PC-9 (cell line): ENCODE results near the gene PLEKHG2. TPM values are rescaled to one million over a fixed set of nuclear protein-coding genes. Genes with fewer than 3 reads are reported as not detected.

ENCODE experiments used
- BruUV-seq: library from RNA; stranded (reverse); fragments of 400-500 nt; replicated peaks from 2 replicates; lab custom pipeline; 2021; lab: Mats Ljungman, UMichigan
- CTCF ChIA-PET: fragments of 300-600 bp; sonication (Branson Sonifier 250); formaldehyde crosslinking; loops from one replicate; lab custom pipeline; 2022; ENCODE audit warnings: antibody characterized with exemption; lab: Charles Lee
- POLR2A ChIA-PET: fragments of 300-600 bp; sonication (Branson Sonifier 250); formaldehyde crosslinking; loops from one replicate; lab custom pipeline; 2022; ENCODE audit warnings: antibody characterized with exemption; ENCODE audit not compliant: unreplicated experiment; lab: Charles Lee
- DNase-seq, 2 experiments: peaks; one replicate each; pipeline versions ENCODE4 v3.0.0 to v3.0.0-alpha.2; 2015 to 2022; ENCODE audit warnings: mixed read lengths in 1 of 2
- H2AFZ ChIP-seq: fragments of 200-600 bp; sonication (generic); 2 replicates; pipeline ENCODE4 v1.8.1; 2017; ENCODE audit warnings: antibody characterized with exemption
- H3F3A ChIP-seq: fragments of 200-600 bp; sonication (generic); 2 replicates; pipeline ENCODE4 v1.8.1; 2017; ENCODE audit warnings: antibody characterized with exemption, mild to moderate bottlenecking, low read depth; ENCODE audit not compliant: insufficient read depth
- H3K27ac ChIP-seq: fragments of 200-600 bp; sonication (generic); 2 replicates; pipeline ENCODE4 v1.6.1; 2016; ENCODE audit warnings: mixed run types
- H3K27me3 ChIP-seq: fragments of 200-600 bp; sonication (generic); 2 replicates; pipeline ENCODE4 v1.6.1; 2016; ENCODE audit warnings: low read depth, mixed run types; ENCODE audit not compliant: insufficient read depth
- H3K36me3 ChIP-seq: fragments of 200-600 bp; sonication (generic); 2 replicates; pipeline ENCODE4 v1.6.1; 2016; ENCODE audit warnings: low read depth, mixed run types
- H3K4me1 ChIP-seq: fragments of 200-600 bp; sonication (generic); replicated peaks from 2 replicates; pipeline ENCODE4 v1.6.1; 2016; ENCODE audit warnings: mixed run types; ENCODE audit not compliant: insufficient read depth
- H3K4me2 ChIP-seq: fragments of 200-600 bp; sonication (generic); 2 replicates; pipeline ENCODE4 v1.6.1; 2017; ENCODE audit warnings: mixed run types
- H3K4me3 ChIP-seq: fragments of 200-600 bp; sonication (generic); 2 replicates; pipeline ENCODE4 v1.6.1; 2016; ENCODE audit warnings: mixed run types
- H3K79me2 ChIP-seq: fragments of 200-600 bp; sonication (generic); 2 replicates; pipeline ENCODE4 v1.6.1; 2017; ENCODE audit warnings: low read depth, mixed run types
- H3K9me2 ChIP-seq: fragments of 200-600 bp; sonication (generic); 2 replicates; pipeline ENCODE4 v1.8.1; 2017; ENCODE audit warnings: mild to moderate bottlenecking; ENCODE audit not compliant: insufficient read depth
- H3K9me3 ChIP-seq: fragments of 200-600 bp; sonication (generic); 2 replicates; pipeline ENCODE4 v1.8.1; 2016; ENCODE audit warnings: low read depth; ENCODE audit not compliant: insufficient read depth
- H4K20me1 ChIP-seq: fragments of 200-600 bp; sonication (generic); 2 replicates; pipeline ENCODE4 v1.8.1; 2017; ENCODE audit not compliant: insufficient read depth
- EZH2 ChIP-seq: fragments of 200-600 bp; sonication (generic); IDR thresholded peaks from 2 replicates; pipeline ENCODE4 v1.8.0; 2017; ENCODE audit warnings: antibody characterized with exemption, low read depth
- intact Hi-C: fragments of 100-400 bp; cut with micrococcal nuclease; formaldehyde crosslinking; loops from one replicate; pipeline ENCODE4 v1.10.0; 2022; ENCODE audit not compliant: unreplicated experiment
- total RNA-seq: library from RNA; stranded (reverse); gene quantifications from 2 replicates; pipeline ENCODE4 v1.2.3, GENCODE V29; 2021
- TF ChIP-seq, protein P1 (sequence below): fragments of 200-600 bp; sonication (generic); conservative IDR thresholded peaks from 2 replicates; pipeline ENCODE4 v1.6.1; 2017; ENCODE audit warnings: mixed run types, antibody characterized with exemption, mild to moderate bottlenecking, moderate library complexity

The PLEKHG2 gene
- total RNA-seq, 1 experiment from 2014 or later, result 26.1 TPM

DNA sequence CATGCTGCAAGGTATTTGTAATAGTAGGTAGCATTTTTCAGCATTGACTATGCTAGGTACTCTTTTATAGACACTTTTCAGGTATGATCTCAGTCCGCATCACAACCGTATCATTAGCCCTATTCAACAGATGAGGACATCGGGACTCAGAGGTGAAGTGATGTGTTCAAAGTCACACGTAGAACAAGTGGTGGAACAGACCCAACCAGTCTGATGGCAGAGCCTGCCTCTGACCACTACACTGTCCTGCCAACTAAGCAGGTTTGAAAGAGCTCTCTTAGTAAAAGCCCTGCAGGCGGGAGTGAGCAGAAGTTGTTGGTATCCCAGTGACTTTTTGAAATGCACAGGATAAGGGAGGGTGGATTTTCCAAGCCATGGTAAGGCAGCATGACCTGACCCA, 41.7 kb upstream of the PLEKHG2 start:
- DNase-seq, result no peak
- peaks cover 6% of the 10 kb centered on the region for H4K20me1 ChIP-seq
- H3K9me3 ChIP-seq, result no peaks in the 10 kb centered on the region
- no peak overlapping the region for H2AFZ ChIP-seq
- H3K9me2 ChIP-seq, result no peaks in the 10 kb centered on the region
- no peak overlapping the region for H3K27ac ChIP-seq
- BruUV-seq, result no TSS peak
- POLR2A ChIA-PET, result no interaction called here
- no peaks in the 10 kb centered on the region for H3K27me3 ChIP-seq
- CTCF ChIA-PET, result interaction anchor here (0.6 kb wide), 1 partner anchor 294 kb away, joined by 7 read pairs; no protein-coding TSS in a partner anchor
- H3K4me3 ChIP-seq, result no peak overlapping the region
- H3K36me3 ChIP-seq, result peaks cover 18% of the 10 kb centered on the region
- intact Hi-C loops, result no loop called here
- H3K4me2 ChIP-seq, result no peak overlapping the region
- 0 out of 2 replicates have a peak, but pooled peaks cover 7% of the 10 kb centered on the region for H3F3A ChIP-seq
- no peaks in the 10 kb centered on the region for H3K79me2 ChIP-seq
- no peak for TF ChIP-seq EZH2
- TF ChIP-seq, protein P1, sequence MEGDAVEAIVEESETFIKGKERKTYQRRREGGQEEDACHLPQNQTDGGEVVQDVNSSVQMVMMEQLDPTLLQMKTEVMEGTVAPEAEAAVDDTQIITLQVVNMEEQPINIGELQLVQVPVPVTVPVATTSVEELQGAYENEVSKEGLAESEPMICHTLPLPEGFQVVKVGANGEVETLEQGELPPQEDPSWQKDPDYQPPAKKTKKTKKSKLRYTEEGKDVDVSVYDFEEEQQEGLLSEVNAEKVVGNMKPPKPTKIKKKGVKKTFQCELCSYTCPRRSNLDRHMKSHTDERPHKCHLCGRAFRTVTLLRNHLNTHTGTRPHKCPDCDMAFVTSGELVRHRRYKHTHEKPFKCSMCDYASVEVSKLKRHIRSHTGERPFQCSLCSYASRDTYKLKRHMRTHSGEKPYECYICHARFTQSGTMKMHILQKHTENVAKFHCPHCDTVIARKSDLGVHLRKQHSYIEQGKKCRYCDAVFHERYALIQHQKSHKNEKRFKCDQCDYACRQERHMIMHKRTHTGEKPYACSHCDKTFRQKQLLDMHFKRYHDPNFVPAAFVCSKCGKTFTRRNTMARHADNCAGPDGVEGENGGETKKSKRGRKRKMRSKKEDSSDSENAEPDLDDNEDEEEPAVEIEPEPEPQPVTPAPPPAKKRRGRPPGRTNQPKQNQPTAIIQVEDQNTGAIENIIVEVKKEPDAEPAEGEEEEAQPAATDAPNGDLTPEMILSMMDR, result no peak
- no peaks in the 10 kb centered on the region for H3K4me1 ChIP-seq

DNA sequence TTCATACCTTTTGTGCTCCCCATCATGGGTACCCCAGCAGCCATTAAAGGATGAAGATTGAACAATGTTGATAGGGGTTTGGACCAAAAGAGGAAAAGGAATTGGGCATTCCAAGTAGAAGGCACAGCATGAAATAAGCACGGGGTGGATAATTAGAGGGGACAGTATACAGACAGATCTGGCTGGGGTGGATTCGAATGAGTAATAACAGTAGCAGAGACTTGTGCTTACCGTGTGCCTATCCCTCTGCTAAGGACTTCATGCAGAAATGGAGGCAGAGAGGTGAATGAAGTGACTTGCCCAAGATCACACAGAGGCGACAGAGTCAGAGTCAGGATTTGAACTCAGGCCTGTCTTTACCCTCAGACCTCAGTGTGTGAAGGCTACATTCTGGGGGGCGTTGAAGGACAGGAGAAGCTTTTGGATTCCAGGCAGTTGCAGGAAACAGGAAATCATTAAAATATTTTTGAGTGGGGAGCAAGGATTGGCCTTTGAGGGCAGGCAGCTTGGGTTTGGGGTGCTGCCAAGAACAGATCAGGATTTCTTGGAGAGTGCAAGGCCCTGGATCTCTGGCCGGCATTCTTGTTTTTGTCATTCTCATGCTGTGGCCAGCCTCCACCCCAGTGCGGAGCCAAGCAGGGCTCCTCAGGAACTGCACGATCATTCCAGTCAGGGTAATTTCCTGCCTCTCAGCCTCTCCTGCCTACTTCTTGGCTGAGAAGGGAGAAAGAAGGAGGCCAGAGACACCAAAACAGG, 40.2 kb upstream of the PLEKHG2 start:
- intact Hi-C loops, result no loop called here

DNA sequence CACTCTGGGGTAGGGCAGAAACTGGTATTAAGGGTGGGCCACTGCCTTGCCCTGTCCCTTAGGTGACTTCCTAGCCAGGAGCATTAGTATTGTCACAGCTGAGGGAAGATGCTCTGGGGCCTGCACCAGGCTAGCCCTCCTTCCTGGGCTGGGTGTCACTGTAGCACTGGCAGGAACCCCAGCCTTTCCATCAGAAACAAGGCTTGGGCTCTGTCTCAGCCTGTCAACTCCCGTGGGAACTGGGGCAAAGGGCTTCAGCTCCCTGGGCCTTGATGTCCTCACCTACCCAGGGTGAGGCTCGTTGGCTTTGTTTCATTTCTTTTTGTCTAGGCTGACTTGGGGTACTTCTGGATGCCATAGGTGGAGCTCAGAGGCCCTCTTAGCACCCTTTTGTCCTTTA, 39.5 kb upstream of the PLEKHG2 start:
- no peak overlapping the region for H2AFZ ChIP-seq
- 0 out of 2 replicates have a peak, but pooled peaks cover 7% of the 10 kb centered on the region for H3F3A ChIP-seq
- H3K4me2 ChIP-seq, result no peak overlapping the region
- ChIA-PET POLR2A (no interaction called here), CTCF (no interaction called here)
- TF ChIP-seq, protein P1, result no peak
- no peak for TF ChIP-seq EZH2
- no TSS peak for BruUV-seq
- H3K9me3 ChIP-seq, result no peaks in the 10 kb centered on the region
- H4K20me1 ChIP-seq, result peaks cover 6% of the 10 kb centered on the region
- H3K27ac ChIP-seq, result no peak overlapping the region
- intact Hi-C loops, result no loop called here
- no peaks in the 10 kb centered on the region for H3K79me2 ChIP-seq
- DNase-seq, result no peak
- no peak overlapping the region for H3K4me3 ChIP-seq
- H3K36me3 ChIP-seq, result peaks cover 16% of the 10 kb centered on the region; the same call in 1 of the 2 replicates
- no peaks in the 10 kb centered on the region for H3K4me1 ChIP-seq
- H3K9me2 ChIP-seq, result no peaks in the 10 kb centered on the region
- H3K27me3 ChIP-seq, result no peaks in the 10 kb centered on the region

More for the DNA sequence above, 40.2 kb upstream of the PLEKHG2 start:
- no peak overlapping the region for H3K4me3 ChIP-seq
- no peak for TF ChIP-seq EZH2
- TF ChIP-seq, protein P1, result no peak
- no peak overlapping the region for H2AFZ ChIP-seq
- 0 out of 2 replicates have a peak, but pooled peaks cover 7% of the 10 kb centered on the region for H3F3A ChIP-seq
- H3K36me3 ChIP-seq, result peaks cover 15% of the 10 kb centered on the region; the same call in 1 of the 2 replicates
- no peak overlapping the region for H3K27ac ChIP-seq
- H3K9me2 ChIP-seq, result no peaks in the 10 kb centered on the region
- no peaks in the 10 kb centered on the region for H3K27me3 ChIP-seq
- ChIA-PET POLR2A (no interaction called here), CTCF (interaction anchor here (0.7 kb wide), 1 partner anchor 10 kb away, joined by 4 read pairs; no protein-coding TSS in a partner anchor)
- no peak for DNase-seq
- no peak overlapping the region for H3K4me2 ChIP-seq
- H4K20me1 ChIP-seq, result peaks cover 6% of the 10 kb centered on the region
- no TSS peak for BruUV-seq
- H3K4me1 ChIP-seq, result no peaks in the 10 kb centered on the region
- H3K9me3 ChIP-seq, result no peaks in the 10 kb centered on the region
- no peaks in the 10 kb centered on the region for H3K79me2 ChIP-seq
